ENCODE measurements around the gene ERN1. TPM values are rescaled to one million over a fixed set of nuclear protein-coding genes. Genes with fewer than 3 reads are reported as not detected.

ERN1 gene
- 8.1 and 10.3 TPM in 2 replicates for total RNA-seq

DNA sequence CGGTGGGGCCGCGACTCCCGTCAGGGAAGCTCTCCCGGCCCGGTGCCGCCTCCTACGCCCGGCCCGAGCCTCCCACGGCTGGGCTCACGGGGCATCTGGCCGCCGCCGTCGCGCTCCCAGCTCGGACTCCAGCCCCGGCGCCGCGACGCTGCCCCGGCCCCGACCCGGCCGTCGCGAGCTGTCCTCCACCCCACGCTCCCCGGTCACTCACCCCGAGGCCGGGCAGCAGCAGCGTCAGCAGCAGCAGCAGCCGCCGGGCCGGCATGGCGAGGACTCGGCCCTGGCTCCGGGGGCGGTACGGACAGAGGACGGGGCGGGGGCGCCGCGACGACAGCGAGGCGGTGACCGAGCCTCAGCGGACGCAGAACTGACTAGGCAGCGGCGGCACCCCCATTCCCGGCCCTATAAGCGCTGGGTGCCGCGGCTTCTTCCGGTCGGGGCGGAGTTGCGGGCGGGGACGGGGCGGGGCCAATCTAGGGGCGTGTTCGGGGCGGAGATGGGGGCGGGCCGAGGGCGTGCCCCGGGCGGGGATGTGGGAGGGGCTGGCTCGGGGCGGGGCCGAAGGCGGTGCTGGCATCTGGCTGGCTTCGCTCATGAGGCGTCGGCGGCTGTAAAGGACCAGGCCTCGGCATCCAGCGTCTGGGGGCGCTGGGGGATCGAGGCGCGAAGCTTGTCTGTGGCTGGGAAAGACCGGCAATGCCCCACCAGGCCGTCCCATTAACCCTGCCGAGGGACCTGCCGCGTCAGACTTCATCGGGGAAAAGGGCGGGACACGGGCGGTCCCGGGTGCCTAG lies at the start of gene ERN1:
TSS of gene ERN1 (minus strand) at position 380 of the 794 bp plus-strand sequence. CDS start at position 265, 115 bp downstream.

DNA sequence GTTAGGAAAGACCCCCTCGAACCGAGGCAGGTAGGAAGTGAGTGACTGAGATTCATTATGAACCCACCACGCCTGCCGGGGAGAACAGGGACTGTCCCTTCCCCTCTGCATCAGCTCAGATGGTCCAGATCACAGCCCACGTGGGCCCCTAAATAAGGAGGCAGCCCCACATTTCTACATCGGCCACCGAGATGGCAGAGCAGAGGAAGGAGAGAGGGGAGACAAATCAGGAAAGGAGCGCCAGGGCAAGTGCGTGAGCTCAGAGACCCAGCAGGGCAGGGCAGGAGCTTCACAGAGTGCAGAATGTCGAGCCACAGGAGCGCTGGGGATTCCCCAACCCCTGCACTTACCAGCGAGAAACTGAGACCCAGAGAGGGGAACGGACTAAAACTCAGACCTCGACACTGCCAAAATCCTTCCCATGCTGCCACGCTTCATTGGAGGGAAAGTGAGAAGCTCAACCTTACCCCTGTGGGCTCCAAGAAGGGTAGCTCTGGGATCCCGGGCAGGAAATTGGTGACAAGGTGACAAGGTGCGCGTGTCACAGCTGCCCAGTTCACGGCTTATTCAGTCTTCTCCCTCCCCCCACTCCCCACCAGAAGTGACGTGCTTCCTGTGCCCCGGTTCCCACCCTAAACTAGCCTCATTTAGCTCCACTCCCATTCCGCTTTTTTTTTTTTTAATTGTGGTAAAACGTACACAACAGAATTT lies 109.7 kb downstream of the ERN1 start, which contains the start of gene ICAM2:
TSS of gene ICAM2 (minus strand) at position 578 of the 711 bp plus-strand sequence. CDS start 13,942 bp downstream, outside the sequence.

DNA sequence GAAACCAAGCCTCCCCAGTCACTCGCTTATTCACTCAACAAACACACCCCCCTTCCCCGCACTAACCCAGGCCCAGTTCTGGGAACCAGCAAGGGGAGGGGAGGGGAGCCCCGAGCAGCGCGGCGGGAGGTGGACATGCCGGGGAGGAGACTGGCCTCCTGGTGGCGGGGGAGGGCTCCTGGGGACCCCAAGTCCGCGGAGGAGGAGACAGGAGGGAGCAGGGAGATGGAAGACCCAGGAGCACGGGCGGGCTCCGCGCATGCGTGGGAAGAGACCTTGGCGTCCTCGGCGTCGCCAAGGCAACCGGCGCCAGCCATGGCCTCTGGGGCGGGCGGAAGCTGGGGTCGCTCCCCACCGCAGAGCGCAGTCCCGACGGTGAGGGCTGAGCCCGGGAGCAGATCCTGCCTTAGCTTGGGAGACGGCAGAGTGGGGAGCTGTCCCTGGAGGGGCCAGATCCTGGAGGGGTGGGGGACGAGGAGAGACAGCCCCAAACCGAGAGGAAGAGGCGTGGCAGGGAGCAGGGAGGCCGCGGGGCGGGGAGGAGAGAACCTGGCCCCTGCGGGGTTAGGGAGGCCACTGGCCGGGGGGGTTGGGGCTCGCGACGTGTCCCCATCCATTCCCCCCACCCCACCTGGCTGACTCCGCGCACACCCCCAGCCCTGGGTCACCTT lies 131.8 kb downstream of the ERN1 start, which contains the start of gene PRR29:
TSS of gene PRR29 (plus strand) at position 302 of the 671 bp plus-strand sequence. CDS start at position 316, 14 bp downstream.

Other genes with a start within 250 kb of the ERN1 start
- not detected in 2 replicates for gene GH2, start 248.2 kb downstream of the ERN1 start, total RNA-seq
- not detected in 2 replicates for gene CSH1, start 233.6 kb downstream of the ERN1 start, total RNA-seq
- not detected in 2 replicates for gene CSHL1, start 218.9 kb downstream of the ERN1 start, total RNA-seq
- gene GH1, start 211.3 kb downstream of the ERN1 start, total RNA-seq: not detected in 2 replicates
- not detected in 2 replicates for gene CD79B, start 197.8 kb downstream of the ERN1 start, total RNA-seq
- gene SCN4A, start 157.2 kb downstream of the ERN1 start, total RNA-seq: 6.4 TPM in 1 of 2 replicates, not detected in the other
- gene PRR29, start 131.8 kb downstream of the ERN1 start, total RNA-seq: under 0.01 TPM in 1 of 2 replicates, not detected in the other
- 0.18 TPM in 1 of 2 replicates, not detected in the other for gene ICAM2, start 109.5 kb downstream of the ERN1 start, total RNA-seq
- 28.0 and 29.1 TPM in 2 replicates for gene TEX2, start 133.1 kb upstream of the ERN1 start, total RNA-seq

All from myometrial cell (primary cell).